PC-3 (cell line): ENCODE results near the gene ME1.

Experiments used
- CTCF ChIP-seq: fragments of 300-600 bp; sonication (generic); conservative IDR thresholded peaks from 2 replicates; pipeline ENCODE4 v1.5.1; 2017; ENCODE audit warnings: antibody characterized with exemption, low read depth, mild to moderate bottlenecking, low read length
- EZH2phosphoT487 ChIP-seq: fragments of 300-600 bp; sonication (generic); IDR thresholded peaks from 2 replicates; pipeline ENCODE4 v1.6.1; 2018; ENCODE audit warnings: mild to moderate bottlenecking, antibody characterized with exemption, low read length, borderline replicate concordance

- TF ChIP-seq CTCF = no peak
- TF ChIP-seq EZH2phosphoT487 = no peak
Observed at GRCh38 chr6:83431545-83432155, 799 bp upstream of the ME1 start.
